H9 (cell line): Measurements from ENCODE around the gene B9D1. TPM values are rescaled to one million over a fixed set of nuclear protein-coding genes. Genes with fewer than 3 reads are reported as not detected.

Experiments
- DNase-seq: peaks from one replicate; pipeline ENCODE4 v3.0.0-alpha.2; 2017
- H2AFZ ChIP-seq: one replicate; pipeline ENCODE4 v1.6.1; 2013; ENCODE audit warnings: mild to moderate bottlenecking, low read length, control low read depth, moderate library complexity
- H2AK5ac ChIP-seq: 2 replicates; pipeline ENCODE4 v1.6.1; 2013; ENCODE audit warnings: low read length, control low read depth, mixed read lengths; ENCODE audit not compliant: insufficient read length
- H2BK120ac ChIP-seq: one replicate; pipeline ENCODE4 v1.6.1; 2013; ENCODE audit warnings: low read depth, mild to moderate bottlenecking, low read length, control low read depth, inconsistent platforms; ENCODE audit not compliant: poor library complexity, severe bottlenecking
- H2BK12ac ChIP-seq: 2 replicates; pipeline ENCODE4 v1.6.1; 2013; ENCODE audit warnings: low read length, control low read depth, mixed read lengths, low read depth; ENCODE audit not compliant: insufficient read length
- H2BK15ac ChIP-seq: 2 replicates; pipeline ENCODE4 v1.6.1; 2013; ENCODE audit warnings: low read depth, low read length, control low read depth
- H2BK20ac ChIP-seq: one replicate; pipeline ENCODE4 v1.6.1; 2013; ENCODE audit warnings: low read depth, mild to moderate bottlenecking, low read length, control low read depth, inconsistent platforms; ENCODE audit not compliant: poor library complexity, severe bottlenecking
- H2BK5ac ChIP-seq: 2 replicates; pipeline ENCODE4 v1.6.1; 2013; ENCODE audit warnings: low read length, control low read depth, mixed read lengths; ENCODE audit not compliant: insufficient read length
- H3K14ac ChIP-seq: 2 replicates; pipeline ENCODE4 v1.6.1; 2013; ENCODE audit warnings: low read length, control low read depth; ENCODE audit not compliant: insufficient read depth
- H3K18ac ChIP-seq: 2 replicates; pipeline ENCODE4 v1.6.1; 2013; ENCODE audit warnings: low read depth, mild to moderate bottlenecking, mixed read lengths, low read length, control low read depth; ENCODE audit not compliant: insufficient read length
- H3K23ac ChIP-seq: 2 replicates; pipeline ENCODE4 v1.6.1; 2013; ENCODE audit warnings: low read length, control low read depth, mixed read lengths, low read depth; ENCODE audit not compliant: insufficient read length
- H3K23me2 ChIP-seq: 2 replicates; pipeline ENCODE4 v1.6.1; 2013; ENCODE audit warnings: low read depth, mild to moderate bottlenecking, mixed read lengths, low read length, control low read depth; ENCODE audit not compliant: insufficient read length, poor library complexity, severe bottlenecking
- H3K27ac ChIP-seq: 2 replicates; pipeline ENCODE4 v1.5.1; 2013; ENCODE audit warnings: low read length, control low read depth, mixed read lengths, low read depth; ENCODE audit not compliant: insufficient read length
- H3K27me3 ChIP-seq: 2 replicates; pipeline ENCODE4 v1.6.1; 2013; ENCODE audit warnings: low read length, control low read depth, inconsistent platforms; ENCODE audit not compliant: insufficient read depth
- H3K4ac ChIP-seq: 2 replicates; pipeline ENCODE4 v1.6.1; 2013; ENCODE audit warnings: low read depth, mild to moderate bottlenecking, control low read depth, inconsistent platforms, low read length, moderate library complexity
- H3K4me1 ChIP-seq: 2 replicates; pipeline ENCODE4 v1.6.1; 2013; ENCODE audit warnings: low read length, control low read depth, inconsistent platforms; ENCODE audit not compliant: insufficient read depth
- H3K4me2 ChIP-seq: 2 replicates; pipeline ENCODE4 v1.6.1; 2013; ENCODE audit warnings: low read length, control low read depth, mixed read lengths; ENCODE audit not compliant: insufficient read length, insufficient read depth
- H3K56ac ChIP-seq: 2 replicates; pipeline ENCODE4 v1.6.1; 2013; ENCODE audit warnings: low read depth, mild to moderate bottlenecking, mixed read lengths, low read length, control low read depth; ENCODE audit not compliant: insufficient read length
- H3K79me1 ChIP-seq: 2 replicates; pipeline ENCODE4 v1.6.1; 2013; ENCODE audit warnings: low read depth, mild to moderate bottlenecking, moderate library complexity, low read length, control low read depth, inconsistent platforms; ENCODE audit not compliant: insufficient read depth, poor library complexity, severe bottlenecking
- H3K79me2 ChIP-seq: 2 replicates; pipeline ENCODE4 v1.6.1; 2013; ENCODE audit warnings: low read length, control low read depth, inconsistent platforms; ENCODE audit not compliant: insufficient read depth
- H3K9ac ChIP-seq: 2 replicates; pipeline ENCODE4 v1.6.1; 2013; ENCODE audit warnings: low read length, control low read depth, mixed read lengths; ENCODE audit not compliant: insufficient read length; ENCODE audit errors: extremely low read depth
- H3K9me3 ChIP-seq: one replicate; pipeline ENCODE4 v1.6.1; 2013; ENCODE audit warnings: low read depth, low read length, inconsistent platforms; ENCODE audit not compliant: control insufficient read depth
- H3T11ph ChIP-seq: one replicate; pipeline ENCODE4 v1.6.1; 2013; ENCODE audit warnings: mild to moderate bottlenecking, low read length, control low read depth, inconsistent platforms
- H4K20me1 ChIP-seq: one replicate; pipeline ENCODE4 v1.6.1; 2013; ENCODE audit not compliant: control insufficient read depth, insufficient read length, insufficient read depth
- H4K5ac ChIP-seq: 2 replicates; pipeline ENCODE4 v1.6.1; 2013; ENCODE audit warnings: low read depth, mild to moderate bottlenecking, mixed read lengths, low read length, control low read depth; ENCODE audit not compliant: insufficient read length
- H4K8ac ChIP-seq: replicated peaks from 2 replicates; pipeline ENCODE4 v1.6.1; 2013; ENCODE audit warnings: low read length, control low read depth, mixed read lengths, low read depth; ENCODE audit not compliant: insufficient read length
- H4K91ac ChIP-seq: 2 replicates; pipeline ENCODE4 v1.6.1; 2013; ENCODE audit warnings: low read depth, mild to moderate bottlenecking, moderate library complexity, mixed read lengths, low read length, control low read depth; ENCODE audit not compliant: insufficient read length
- H3K27ac Mint-ChIP-seq, 3 experiments: 2 replicates in 2 of 3; 3 replicates in 1 of 3; pipeline ENCODE4 v1.8.0; 2020 to 2021; ENCODE audit warnings: mixed read lengths in 3 of 3, mild to moderate bottlenecking in 1 of 3, moderate library complexity in 1 of 3
- H3K27me3 Mint-ChIP-seq: 2 replicates; pipeline ENCODE4 v1.8.0; 2021; ENCODE audit warnings: low read depth, mild to moderate bottlenecking, moderate library complexity, mixed read lengths
- H3K36me3 Mint-ChIP-seq, 3 experiments: 2 replicates in 2 of 3; 3 replicates in 1 of 3; pipeline ENCODE4 v1.8.0; 2020 to 2021; ENCODE audit warnings: low read depth in 3 of 3, mixed read lengths in 3 of 3; ENCODE audit not compliant: insufficient read depth in 1 of 3
- H3K4me1 Mint-ChIP-seq, 2 experiments: 2 replicates each; pipeline ENCODE4 v1.8.0; 2020; ENCODE audit warnings: mixed read lengths in 2 of 2
- H3K4me3 Mint-ChIP-seq, 2 experiments: 2 replicates in 1 of 2; 3 replicates in 1 of 2; pipeline ENCODE4 v1.8.0; 2020 to 2021; ENCODE audit warnings: mild to moderate bottlenecking in 2 of 2, mixed read lengths in 2 of 2, moderate library complexity in 1 of 2
- H3K9me3 Mint-ChIP-seq, 2 experiments: 2 replicates in 1 of 2; 3 replicates in 1 of 2; pipeline ENCODE4 v1.8.0; 2020; ENCODE audit warnings: mild to moderate bottlenecking in 2 of 2, mixed read lengths in 2 of 2, moderate library complexity in 1 of 2
- WGBS: extraction: QIAGEN DNeasy Blood & Tissue Kit; methylation state at CpG from one replicate; pipeline ENCODE4 v1.1.7; 2013; ENCODE audit warnings: missing lambda C conversion rate, low lambda C conversion rate, mixed read lengths; ENCODE audit not compliant: insufficient read length; ENCODE audit errors: extremely low coverage; 5-methylcytosine and 5-hydroxymethylcytosine counted together
- total RNA-seq: library from RNA; stranded (reverse); gene quantifications from 2 replicates; pipeline ENCODE4 v1.2.1, GENCODE V29; 2021
- TF ChIP-seq, protein P1 (sequence below): fragments of 200-600 bp; sonication (generic); conservative IDR thresholded peaks from 3 replicates; pipeline ENCODE4 v1.8.0; 2021; ENCODE audit warnings: antibody characterized with exemption, mild to moderate bottlenecking

B9D1 gene
- total RNA-seq, 1 experiment from 2014 or later: 30.4 TPM

DNA sequence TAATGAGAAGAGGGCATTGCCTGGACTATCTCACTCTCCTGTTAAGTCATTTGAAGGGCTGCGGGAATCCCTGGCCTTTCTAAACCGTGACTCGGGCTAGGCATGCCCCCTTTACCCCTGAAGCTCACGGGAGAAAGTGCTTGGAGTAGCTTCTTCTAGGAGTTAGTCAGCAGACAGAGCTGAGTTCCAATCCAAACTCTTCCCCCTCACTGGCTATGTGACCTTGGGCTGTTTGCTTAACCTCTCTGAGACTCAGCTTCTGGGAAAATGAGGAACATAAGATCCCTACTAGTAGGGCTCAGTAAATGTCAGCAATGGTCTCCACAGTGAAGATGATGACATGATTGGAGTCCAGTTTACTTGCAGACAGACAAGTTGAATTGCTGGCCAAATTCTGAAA, 5.7 kb upstream of the B9D1 start:
- TF ChIP-seq, protein P1, sequence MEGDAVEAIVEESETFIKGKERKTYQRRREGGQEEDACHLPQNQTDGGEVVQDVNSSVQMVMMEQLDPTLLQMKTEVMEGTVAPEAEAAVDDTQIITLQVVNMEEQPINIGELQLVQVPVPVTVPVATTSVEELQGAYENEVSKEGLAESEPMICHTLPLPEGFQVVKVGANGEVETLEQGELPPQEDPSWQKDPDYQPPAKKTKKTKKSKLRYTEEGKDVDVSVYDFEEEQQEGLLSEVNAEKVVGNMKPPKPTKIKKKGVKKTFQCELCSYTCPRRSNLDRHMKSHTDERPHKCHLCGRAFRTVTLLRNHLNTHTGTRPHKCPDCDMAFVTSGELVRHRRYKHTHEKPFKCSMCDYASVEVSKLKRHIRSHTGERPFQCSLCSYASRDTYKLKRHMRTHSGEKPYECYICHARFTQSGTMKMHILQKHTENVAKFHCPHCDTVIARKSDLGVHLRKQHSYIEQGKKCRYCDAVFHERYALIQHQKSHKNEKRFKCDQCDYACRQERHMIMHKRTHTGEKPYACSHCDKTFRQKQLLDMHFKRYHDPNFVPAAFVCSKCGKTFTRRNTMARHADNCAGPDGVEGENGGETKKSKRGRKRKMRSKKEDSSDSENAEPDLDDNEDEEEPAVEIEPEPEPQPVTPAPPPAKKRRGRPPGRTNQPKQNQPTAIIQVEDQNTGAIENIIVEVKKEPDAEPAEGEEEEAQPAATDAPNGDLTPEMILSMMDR: no peak
- Histone ChIP-seq H3K27ac (no peak overlapping the region), H4K5ac (no peak overlapping the region), H3K4me2 (no peak overlapping the region), H3K79me2 (no peaks in the 10 kb centered on the region), H3T11ph (no peak overlapping the region), H2BK20ac (no peak overlapping the region), H2BK120ac (no peak overlapping the region), H2BK15ac (no peak overlapping the region), H3K56ac (no peak overlapping the region), H2BK5ac (no peak overlapping the region), H3K23me2 (no peaks in the 10 kb centered on the region), H4K20me1 (no peaks in the 10 kb centered on the region), H3K23ac (no peak overlapping the region), H3K9me3 (no peaks in the 10 kb centered on the region), H3K79me1 (no peaks in the 10 kb centered on the region), H2AK5ac (no peak overlapping the region), H2BK12ac (no peak overlapping the region), H3K14ac (no peak overlapping the region), H3K9ac (no peak overlapping the region), H3K4me1 (peaks cover 2% of the 10 kb centered on the region; the same call in 1 of the 2 replicates), H3K27me3 (no peaks in the 10 kb centered on the region), H3K18ac (no peak overlapping the region), H4K91ac (no peak overlapping the region), H2AFZ (no peak overlapping the region), H3K4ac (no peak overlapping the region), H4K8ac (no peak overlapping the region)
- Mint-ChIP-seq H3K27ac (peak overlapping the region in 1 of 3 experiments; percentile 60; a peak in 2 of 7 replicates), H3K36me3 (peaks cover 0 to 6% (median 5%) of the 10 kb centered on the region in 3 experiments; a peak in 3 of 7 replicates), H3K9me3 (no peaks in the 10 kb centered on the region; a peak in 1 of 5 replicates), H3K27me3 (peaks cover 5% of the 10 kb centered on the region; the same call in 1 of the 2 replicates), H3K4me3 (no peak overlapping the region), H3K4me1 (peaks cover 11 to 31% of the 10 kb centered on the region in 2 experiments)
- no CpG with 5 or more reads among the region's 4 CpGs for WGBS
- DNase-seq: no peak
